H9 (cell line): ENCODE measurements around the gene MAST2. TPM values are rescaled to one million over a fixed set of nuclear protein-coding genes. Genes with fewer than 3 reads are reported as not detected.

ENCODE experiments used
- DNase-seq: peaks from one replicate; pipeline ENCODE4 v3.0.0-alpha.2; 2017
- H2AFZ ChIP-seq: one replicate; pipeline ENCODE4 v1.6.1; 2013; ENCODE audit warnings: mild to moderate bottlenecking, low read length, control low read depth, moderate library complexity
- H2AK5ac ChIP-seq: 2 replicates; pipeline ENCODE4 v1.6.1; 2013; ENCODE audit warnings: low read length, control low read depth, mixed read lengths; ENCODE audit not compliant: insufficient read length
- H2BK120ac ChIP-seq: one replicate; pipeline ENCODE4 v1.6.1; 2013; ENCODE audit warnings: low read depth, mild to moderate bottlenecking, low read length, control low read depth, inconsistent platforms; ENCODE audit not compliant: poor library complexity, severe bottlenecking
- H2BK12ac ChIP-seq: 2 replicates; pipeline ENCODE4 v1.6.1; 2013; ENCODE audit warnings: low read length, control low read depth, mixed read lengths, low read depth; ENCODE audit not compliant: insufficient read length
- H2BK15ac ChIP-seq: 2 replicates; pipeline ENCODE4 v1.6.1; 2013; ENCODE audit warnings: low read depth, low read length, control low read depth
- H2BK20ac ChIP-seq: one replicate; pipeline ENCODE4 v1.6.1; 2013; ENCODE audit warnings: low read depth, mild to moderate bottlenecking, low read length, control low read depth, inconsistent platforms; ENCODE audit not compliant: poor library complexity, severe bottlenecking
- H2BK5ac ChIP-seq: 2 replicates; pipeline ENCODE4 v1.6.1; 2013; ENCODE audit warnings: low read length, control low read depth, mixed read lengths; ENCODE audit not compliant: insufficient read length
- H3K14ac ChIP-seq: 2 replicates; pipeline ENCODE4 v1.6.1; 2013; ENCODE audit warnings: low read length, control low read depth; ENCODE audit not compliant: insufficient read depth
- H3K18ac ChIP-seq: 2 replicates; pipeline ENCODE4 v1.6.1; 2013; ENCODE audit warnings: low read depth, mild to moderate bottlenecking, mixed read lengths, low read length, control low read depth; ENCODE audit not compliant: insufficient read length
- H3K23ac ChIP-seq: 2 replicates; pipeline ENCODE4 v1.6.1; 2013; ENCODE audit warnings: low read length, control low read depth, mixed read lengths, low read depth; ENCODE audit not compliant: insufficient read length
- H3K23me2 ChIP-seq: 2 replicates; pipeline ENCODE4 v1.6.1; 2013; ENCODE audit warnings: low read depth, mild to moderate bottlenecking, mixed read lengths, low read length, control low read depth; ENCODE audit not compliant: insufficient read length, poor library complexity, severe bottlenecking
- H3K27ac ChIP-seq: 2 replicates; pipeline ENCODE4 v1.5.1; 2013; ENCODE audit warnings: low read length, control low read depth, mixed read lengths, low read depth; ENCODE audit not compliant: insufficient read length
- H3K27me3 ChIP-seq: 2 replicates; pipeline ENCODE4 v1.6.1; 2013; ENCODE audit warnings: low read length, control low read depth, inconsistent platforms; ENCODE audit not compliant: insufficient read depth
- H3K4ac ChIP-seq: 2 replicates; pipeline ENCODE4 v1.6.1; 2013; ENCODE audit warnings: low read depth, mild to moderate bottlenecking, control low read depth, inconsistent platforms, low read length, moderate library complexity
- H3K4me1 ChIP-seq: 2 replicates; pipeline ENCODE4 v1.6.1; 2013; ENCODE audit warnings: low read length, control low read depth, inconsistent platforms; ENCODE audit not compliant: insufficient read depth
- H3K4me2 ChIP-seq: 2 replicates; pipeline ENCODE4 v1.6.1; 2013; ENCODE audit warnings: low read length, control low read depth, mixed read lengths; ENCODE audit not compliant: insufficient read length, insufficient read depth
- H3K56ac ChIP-seq: 2 replicates; pipeline ENCODE4 v1.6.1; 2013; ENCODE audit warnings: low read depth, mild to moderate bottlenecking, mixed read lengths, low read length, control low read depth; ENCODE audit not compliant: insufficient read length
- H3K79me1 ChIP-seq: 2 replicates; pipeline ENCODE4 v1.6.1; 2013; ENCODE audit warnings: low read depth, mild to moderate bottlenecking, moderate library complexity, low read length, control low read depth, inconsistent platforms; ENCODE audit not compliant: insufficient read depth, poor library complexity, severe bottlenecking
- H3K79me2 ChIP-seq: 2 replicates; pipeline ENCODE4 v1.6.1; 2013; ENCODE audit warnings: low read length, control low read depth, inconsistent platforms; ENCODE audit not compliant: insufficient read depth
- H3K9ac ChIP-seq: 2 replicates; pipeline ENCODE4 v1.6.1; 2013; ENCODE audit warnings: low read length, control low read depth, mixed read lengths; ENCODE audit not compliant: insufficient read length; ENCODE audit errors: extremely low read depth
- H3K9me3 ChIP-seq: one replicate; pipeline ENCODE4 v1.6.1; 2013; ENCODE audit warnings: low read depth, low read length, inconsistent platforms; ENCODE audit not compliant: control insufficient read depth
- H3T11ph ChIP-seq: one replicate; pipeline ENCODE4 v1.6.1; 2013; ENCODE audit warnings: mild to moderate bottlenecking, low read length, control low read depth, inconsistent platforms
- H4K20me1 ChIP-seq: one replicate; pipeline ENCODE4 v1.6.1; 2013; ENCODE audit not compliant: control insufficient read depth, insufficient read length, insufficient read depth
- H4K5ac ChIP-seq: 2 replicates; pipeline ENCODE4 v1.6.1; 2013; ENCODE audit warnings: low read depth, mild to moderate bottlenecking, mixed read lengths, low read length, control low read depth; ENCODE audit not compliant: insufficient read length
- H4K8ac ChIP-seq: replicated peaks from 2 replicates; pipeline ENCODE4 v1.6.1; 2013; ENCODE audit warnings: low read length, control low read depth, mixed read lengths, low read depth; ENCODE audit not compliant: insufficient read length
- H4K91ac ChIP-seq: 2 replicates; pipeline ENCODE4 v1.6.1; 2013; ENCODE audit warnings: low read depth, mild to moderate bottlenecking, moderate library complexity, mixed read lengths, low read length, control low read depth; ENCODE audit not compliant: insufficient read length
- H3K27ac Mint-ChIP-seq, 3 experiments: 2 replicates in 2 of 3; 3 replicates in 1 of 3; pipeline ENCODE4 v1.8.0; 2020 to 2021; ENCODE audit warnings: mixed read lengths in 3 of 3, mild to moderate bottlenecking in 1 of 3, moderate library complexity in 1 of 3
- H3K27me3 Mint-ChIP-seq: 2 replicates; pipeline ENCODE4 v1.8.0; 2021; ENCODE audit warnings: low read depth, mild to moderate bottlenecking, moderate library complexity, mixed read lengths
- H3K36me3 Mint-ChIP-seq, 3 experiments: 2 replicates in 2 of 3; 3 replicates in 1 of 3; pipeline ENCODE4 v1.8.0; 2020 to 2021; ENCODE audit warnings: low read depth in 3 of 3, mixed read lengths in 3 of 3; ENCODE audit not compliant: insufficient read depth in 1 of 3
- H3K4me1 Mint-ChIP-seq, 2 experiments: 2 replicates each; pipeline ENCODE4 v1.8.0; 2020; ENCODE audit warnings: mixed read lengths in 2 of 2
- H3K4me3 Mint-ChIP-seq, 2 experiments: 2 replicates in 1 of 2; 3 replicates in 1 of 2; pipeline ENCODE4 v1.8.0; 2020 to 2021; ENCODE audit warnings: mild to moderate bottlenecking in 2 of 2, mixed read lengths in 2 of 2, moderate library complexity in 1 of 2
- H3K9me3 Mint-ChIP-seq, 2 experiments: 2 replicates in 1 of 2; 3 replicates in 1 of 2; pipeline ENCODE4 v1.8.0; 2020; ENCODE audit warnings: mild to moderate bottlenecking in 2 of 2, mixed read lengths in 2 of 2, moderate library complexity in 1 of 2
- total RNA-seq: library from RNA; stranded (reverse); gene quantifications from 2 replicates; pipeline ENCODE4 v1.2.1, GENCODE V29; 2021
- TF ChIP-seq, protein P1 (sequence below): fragments of 200-600 bp; sonication (generic); conservative IDR thresholded peaks from 3 replicates; pipeline ENCODE4 v1.8.0; 2021; ENCODE audit warnings: antibody characterized with exemption, mild to moderate bottlenecking

The MAST2 gene
- total RNA-seq, 1 experiment from 2014 or later, result 28.8 TPM

DNA sequence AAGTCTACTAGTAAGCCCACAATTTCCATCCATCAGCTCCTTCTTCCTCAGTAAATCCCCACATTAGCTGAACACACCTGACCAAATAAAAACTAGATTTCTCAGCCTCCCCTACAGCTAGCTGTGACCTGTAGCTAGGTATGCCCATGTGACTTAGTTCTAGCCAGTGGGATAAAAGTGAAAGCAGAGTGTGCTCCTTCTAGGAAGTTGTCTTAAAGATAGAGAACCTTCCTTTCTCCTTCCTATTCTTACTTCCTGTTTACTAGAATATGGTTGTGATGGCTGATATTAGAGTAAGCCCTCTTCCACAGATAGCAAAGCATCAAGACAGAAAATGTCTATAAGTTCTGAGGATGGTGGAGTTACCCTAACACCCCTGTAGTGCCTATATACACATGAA is 262.0 kb downstream of the MAST2 start:
- Histone ChIP-seq H3T11ph (no peak overlapping the region), H2AFZ (no peak overlapping the region), H3K79me1 (no peaks in the 10 kb centered on the region), H3K23ac (no peak overlapping the region), H2BK15ac (no peak overlapping the region), H3K27me3 (no peaks in the 10 kb centered on the region), H2BK5ac (no peak overlapping the region), H3K9ac (no peak overlapping the region), H3K4me1 (no peaks in the 10 kb centered on the region), H3K56ac (no peak overlapping the region), H4K20me1 (no peaks in the 10 kb centered on the region), H2BK12ac (no peak overlapping the region), H4K8ac (no peak overlapping the region), H2BK120ac (no peak overlapping the region), H3K4ac (no peak overlapping the region), H3K14ac (no peak overlapping the region), H3K9me3 (no peaks in the 10 kb centered on the region), H4K5ac (no peak overlapping the region), H3K23me2 (no peaks in the 10 kb centered on the region), H3K18ac (no peak overlapping the region), H2AK5ac (no peak overlapping the region), H3K4me2 (no peak overlapping the region), H3K27ac (no peak overlapping the region), H4K91ac (no peak overlapping the region), H3K79me2 (no peaks in the 10 kb centered on the region), H2BK20ac (no peak overlapping the region)
- TF ChIP-seq, protein P1, sequence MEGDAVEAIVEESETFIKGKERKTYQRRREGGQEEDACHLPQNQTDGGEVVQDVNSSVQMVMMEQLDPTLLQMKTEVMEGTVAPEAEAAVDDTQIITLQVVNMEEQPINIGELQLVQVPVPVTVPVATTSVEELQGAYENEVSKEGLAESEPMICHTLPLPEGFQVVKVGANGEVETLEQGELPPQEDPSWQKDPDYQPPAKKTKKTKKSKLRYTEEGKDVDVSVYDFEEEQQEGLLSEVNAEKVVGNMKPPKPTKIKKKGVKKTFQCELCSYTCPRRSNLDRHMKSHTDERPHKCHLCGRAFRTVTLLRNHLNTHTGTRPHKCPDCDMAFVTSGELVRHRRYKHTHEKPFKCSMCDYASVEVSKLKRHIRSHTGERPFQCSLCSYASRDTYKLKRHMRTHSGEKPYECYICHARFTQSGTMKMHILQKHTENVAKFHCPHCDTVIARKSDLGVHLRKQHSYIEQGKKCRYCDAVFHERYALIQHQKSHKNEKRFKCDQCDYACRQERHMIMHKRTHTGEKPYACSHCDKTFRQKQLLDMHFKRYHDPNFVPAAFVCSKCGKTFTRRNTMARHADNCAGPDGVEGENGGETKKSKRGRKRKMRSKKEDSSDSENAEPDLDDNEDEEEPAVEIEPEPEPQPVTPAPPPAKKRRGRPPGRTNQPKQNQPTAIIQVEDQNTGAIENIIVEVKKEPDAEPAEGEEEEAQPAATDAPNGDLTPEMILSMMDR, result no peak
- Mint-ChIP-seq H3K9me3 (no peaks in the 10 kb centered on the region), H3K36me3 (peaks cover 13 to 15% (median 15%) of the 10 kb centered on the region in 3 experiments; a peak in 6 of 7 replicates), H3K27me3 (no peaks in the 10 kb centered on the region), H3K4me3 (no peak overlapping the region), H3K4me1 (peaks cover 3 to 4% of the 10 kb centered on the region in 2 experiments), H3K27ac (peak overlapping the region in 1 of 3 experiments; percentile 76; a peak in 3 of 7 replicates)
- DNase-seq, result no peak
